Sigmoid colon (tissue), 7 donors: ENCODE results near the gene MRPL51. TPM values are rescaled to one million over a fixed set of nuclear protein-coding genes. Genes with fewer than 3 reads are reported as not detected.

Experiments
- DNase-seq: peaks from one replicate; pipeline ENCODE4 v3.0.0-alpha.2; 2019
- H3K27ac ChIP-seq, 4 donors: fragments of 200-600 bp; sonication (generic); one replicate each; pipeline ENCODE4 v1.5.1; 2016 to 2019; ENCODE audit warnings: mild to moderate bottlenecking in 1 of 4
- H3K27me3 ChIP-seq, 3 donors: fragments of 200-600 bp; sonication (generic); one replicate each; pipeline ENCODE4 v1.5.1; 2019; ENCODE audit warnings: mild to moderate bottlenecking in 1 of 3
- H3K36me3 ChIP-seq, 4 donors: fragments of 200-600 bp; sonication (generic); one replicate each; pipeline ENCODE4 v1.5.1; 2016 to 2019
- H3K4me1 ChIP-seq, 4 donors: fragments of 200-600 bp; sonication (generic); one replicate each; pipeline ENCODE4 v1.5.1; 2017 to 2019
- H3K4me3 ChIP-seq, 4 donors: fragments of 200-600 bp; sonication (generic); one replicate each; pipeline ENCODE4 v1.5.1; 2017 to 2019; ENCODE audit warnings: mild to moderate bottlenecking in 2 of 4, moderate library complexity in 1 of 4
- H3K9me3 ChIP-seq, 4 donors: fragments of 200-600 bp in 3 of 4; sonication (generic) in 3 of 4; one replicate each; pipeline versions ENCODE4 v1.5.1 to v1.6.1; 2013 to 2019
- EP300 ChIP-seq, 4 donors: sonication (generic); formaldehyde crosslinking; IDR thresholded peaks; one replicate each; pipeline ENCODE4 v1.6.1; 2017; ENCODE audit warnings: antibody characterized with exemption in 4 of 4
- POLR2A ChIP-seq, 2 donors: fragments of 450-650 bp; IDR thresholded peaks; one replicate each; pipeline ENCODE4 v1.6.1; 2016; ENCODE audit warnings: antibody characterized with exemption in 2 of 2, mild to moderate bottlenecking in 2 of 2, moderate library complexity in 2 of 2
- POLR2AphosphoS5 ChIP-seq, 4 donors: sonication (generic); formaldehyde crosslinking; IDR thresholded peaks; one replicate each; pipeline ENCODE4 v1.6.1; 2017; ENCODE audit warnings: antibody characterized with exemption in 4 of 4
- WGBS, 2 donors: extraction: QIAGEN DNeasy Blood & Tissue Kit; methylation state at CpG; one replicate each; pipeline ENCODE4 v1.1.7; 2013; 5-methylcytosine and 5-hydroxymethylcytosine counted together
- intact Hi-C: fragments of 100-400 bp; cut with DNase I; formaldehyde crosslinking; loops from one replicate; pipeline ENCODE4 v1.15.1; 2023
- polyA plus RNA-seq, 3 donors: library from polyadenylated mRNA; stranded (reverse); fragments of 200-250 nt; gene quantifications; one replicate each; pipeline ENCODE4 v1.2.3, GENCODE V29; 2013
- total RNA-seq, 4 donors: library from RNA; depleted of rRNA; stranded (reverse); fragments of >200 nt; gene quantifications; one replicate each; pipeline ENCODE4 v1.1.0, GENCODE V29; 2016
- TF ChIP-seq, protein P1 (sequence below), 4 experiments: fragments of 450-650 bp in 3 of 4; fragments of 200-600 bp in 1 of 4; IDR thresholded peaks; one replicate each; pipeline ENCODE4 v1.5.1; 2016 to 2019; ENCODE audit warnings: antibody characterized with exemption in 4 of 4, mild to moderate bottlenecking in 3 of 4, moderate library complexity in 2 of 4
- donor health status: healthy with polysubstance abuse.
- donor health status: Bipolar disorder and iron deficiency.
- donor health status: healthy.

MRPL51 gene
- total and polyA plus RNA-seq, 7 donors = 52.9 to 142 (median 113) TPM

DNA sequence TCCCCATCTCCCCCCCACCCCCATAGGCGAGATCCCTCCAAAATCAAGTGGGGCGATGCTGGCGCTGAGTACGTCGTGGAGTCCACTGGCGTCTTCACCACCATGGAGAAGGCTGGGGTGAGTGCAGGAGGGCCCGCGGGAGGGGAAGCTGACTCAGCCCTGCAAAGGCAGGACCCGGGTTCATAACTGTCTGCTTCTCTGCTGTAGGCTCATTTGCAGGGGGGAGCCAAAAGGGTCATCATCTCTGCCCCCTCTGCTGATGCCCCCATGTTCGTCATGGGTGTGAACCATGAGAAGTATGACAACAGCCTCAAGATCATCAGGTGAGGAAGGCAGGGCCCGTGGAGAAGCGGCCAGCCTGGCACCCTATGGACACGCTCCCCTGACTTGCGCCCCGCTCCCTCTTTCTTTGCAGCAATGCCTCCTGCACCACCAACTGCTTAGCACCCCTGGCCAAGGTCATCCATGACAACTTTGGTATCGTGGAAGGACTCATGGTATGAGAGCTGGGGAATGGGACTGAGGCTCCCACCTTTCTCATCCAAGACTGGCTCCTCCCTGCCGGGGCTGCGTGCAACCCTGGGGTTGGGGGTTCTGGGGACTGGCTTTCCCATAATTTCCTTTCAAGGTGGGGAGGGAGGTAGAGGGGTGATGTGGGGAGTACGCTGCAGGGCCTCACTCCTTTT, 44.0 kb upstream of the MRPL51 start:
- intact Hi-C loops = loop anchor here (1.0 to 2.0 kb wide), 2 partner anchors 66 to 208 kb away; partner anchors contain the start of gene VAMP1

DNA sequence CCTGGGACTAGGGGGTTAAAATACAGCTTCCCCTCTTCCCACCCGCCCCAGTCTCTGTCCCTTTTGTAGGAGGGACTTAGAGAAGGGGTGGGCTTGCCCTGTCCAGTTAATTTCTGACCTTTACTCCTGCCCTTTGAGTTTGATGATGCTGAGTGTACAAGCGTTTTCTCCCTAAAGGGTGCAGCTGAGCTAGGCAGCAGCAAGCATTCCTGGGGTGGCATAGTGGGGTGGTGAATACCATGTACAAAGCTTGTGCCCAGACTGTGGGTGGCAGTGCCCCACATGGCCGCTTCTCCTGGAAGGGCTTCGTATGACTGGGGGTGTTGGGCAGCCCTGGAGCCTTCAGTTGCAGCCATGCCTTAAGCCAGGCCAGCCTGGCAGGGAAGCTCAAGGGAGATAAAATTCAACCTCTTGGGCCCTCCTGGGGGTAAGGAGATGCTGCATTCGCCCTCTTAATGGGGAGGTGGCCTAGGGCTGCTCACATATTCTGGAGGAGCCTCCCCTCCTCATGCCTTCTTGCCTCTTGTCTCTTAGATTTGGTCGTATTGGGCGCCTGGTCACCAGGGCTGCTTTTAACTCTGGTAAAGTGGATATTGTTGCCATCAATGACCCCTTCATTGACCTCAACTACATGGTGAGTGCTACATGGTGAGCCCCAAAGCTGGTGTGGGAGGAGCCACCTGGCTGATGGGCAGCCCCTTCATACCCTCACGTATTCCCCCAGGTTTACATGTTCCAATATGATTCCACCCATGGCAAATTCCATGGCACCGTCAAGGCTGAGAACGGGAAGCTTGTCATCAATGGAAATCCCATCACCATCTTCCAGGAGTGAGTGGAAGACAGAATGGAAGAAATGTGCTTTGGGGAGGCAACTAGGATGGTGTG, 43.1 kb upstream of the MRPL51 start:
- Histone ChIP-seq H3K4me3 (peak overlapping the region; percentile 76 to 91 (median 88)), H3K9me3 (no peaks in the 10 kb centered on the region), H3K36me3 (peaks cover 21 to 39% (median 28%) of the 10 kb centered on the region in 4 donors), H3K4me1 (peaks cover 0 to 77% (median 61%) of the 10 kb centered on the region in 4 donors), H3K27ac (peak overlapping the region; percentile 97 to 98 (median 98)), H3K27me3 (no peaks in the 10 kb centered on the region)
- WGBS, 2 donors = 46 to 56% methylated on average over 10 of the region's 10 CpGs
- intact Hi-C loops = loop anchor here (2.0 kb wide), 2 partner anchors 65 to 209 kb away; partner anchors contain the start of gene VAMP1
- no peak for TF ChIP-seq EP300 (IDR thresholded peaks at IDR 0.05)
- no peak for TF ChIP-seq POLR2A (IDR thresholded peaks at IDR 0.05)
- TF ChIP-seq, protein P1, sequence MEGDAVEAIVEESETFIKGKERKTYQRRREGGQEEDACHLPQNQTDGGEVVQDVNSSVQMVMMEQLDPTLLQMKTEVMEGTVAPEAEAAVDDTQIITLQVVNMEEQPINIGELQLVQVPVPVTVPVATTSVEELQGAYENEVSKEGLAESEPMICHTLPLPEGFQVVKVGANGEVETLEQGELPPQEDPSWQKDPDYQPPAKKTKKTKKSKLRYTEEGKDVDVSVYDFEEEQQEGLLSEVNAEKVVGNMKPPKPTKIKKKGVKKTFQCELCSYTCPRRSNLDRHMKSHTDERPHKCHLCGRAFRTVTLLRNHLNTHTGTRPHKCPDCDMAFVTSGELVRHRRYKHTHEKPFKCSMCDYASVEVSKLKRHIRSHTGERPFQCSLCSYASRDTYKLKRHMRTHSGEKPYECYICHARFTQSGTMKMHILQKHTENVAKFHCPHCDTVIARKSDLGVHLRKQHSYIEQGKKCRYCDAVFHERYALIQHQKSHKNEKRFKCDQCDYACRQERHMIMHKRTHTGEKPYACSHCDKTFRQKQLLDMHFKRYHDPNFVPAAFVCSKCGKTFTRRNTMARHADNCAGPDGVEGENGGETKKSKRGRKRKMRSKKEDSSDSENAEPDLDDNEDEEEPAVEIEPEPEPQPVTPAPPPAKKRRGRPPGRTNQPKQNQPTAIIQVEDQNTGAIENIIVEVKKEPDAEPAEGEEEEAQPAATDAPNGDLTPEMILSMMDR (IDR thresholded peaks at IDR 0.05) = no peak
- TF ChIP-seq POLR2AphosphoS5 (IDR thresholded peaks at IDR 0.05) = no peak
- DNase-seq = peak; percentile 63

More for the DNA sequence above, 44.0 kb upstream of the MRPL51 start:
- Histone ChIP-seq H3K27me3 (no peaks in the 10 kb centered on the region), H3K27ac (peak overlapping the region; percentile 97 to 98 (median 98)), H3K4me3 (no peak overlapping the region), H3K9me3 (no peaks in the 10 kb centered on the region), H3K36me3 (peaks cover 21 to 39% (median 28%) of the 10 kb centered on the region in 4 donors), H3K4me1 (peaks cover 0 to 79% (median 61%) of the 10 kb centered on the region in 4 donors)
- WGBS, 2 donors = 72% methylated on average over 19 of the region's 19 CpGs
- DNase-seq = peak; percentile 64
- TF ChIP-seq EP300 (IDR thresholded peaks at IDR 0.05) (no peak), POLR2AphosphoS5 (IDR thresholded peaks at IDR 0.05) (no peak), POLR2A (IDR thresholded peaks at IDR 0.05) (no peak)
- TF ChIP-seq, protein P1 (IDR thresholded peaks at IDR 0.05) = no peak

DNA sequence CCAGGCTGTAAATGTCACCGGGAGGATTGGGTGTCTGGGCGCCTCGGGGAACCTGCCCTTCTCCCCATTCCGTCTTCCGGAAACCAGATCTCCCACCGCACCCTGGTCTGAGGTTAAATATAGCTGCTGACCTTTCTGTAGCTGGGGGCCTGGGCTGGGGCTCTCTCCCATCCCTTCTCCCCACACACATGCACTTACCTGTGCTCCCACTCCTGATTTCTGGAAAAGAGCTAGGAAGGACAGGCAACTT, 42.6 kb upstream of the MRPL51 start:
- 2 to 3% methylated on average over 6 of the region's 6 CpGs for WGBS, 2 donors
- no peaks in the 10 kb centered on the region for H3K9me3 ChIP-seq
- no peaks in the 10 kb centered on the region for H3K27me3 ChIP-seq
- H3K36me3 ChIP-seq = peaks cover 21 to 45% (median 31%) of the 10 kb centered on the region in 4 donors
- peak overlapping the region; percentile 97 to 98 (median 98) for H3K27ac ChIP-seq
- peak overlapping the region; percentile 76 to 91 (median 88) for H3K4me3 ChIP-seq
- DNase-seq = no peak
- intact Hi-C loops = loop anchor here (2.0 kb wide), 1 partner anchor 209 kb away; no protein-coding TSS in a partner anchor
- no peak for TF ChIP-seq POLR2A (IDR thresholded peaks at IDR 0.05)
- no peak for TF ChIP-seq EP300 (IDR thresholded peaks at IDR 0.05)
- TF ChIP-seq, protein P1 (IDR thresholded peaks at IDR 0.05) = no peak
- no peak for TF ChIP-seq POLR2AphosphoS5 (IDR thresholded peaks at IDR 0.05)
- H3K4me1 ChIP-seq = peaks cover 0 to 72% (median 55%) of the 10 kb centered on the region in 4 donors

DNA sequence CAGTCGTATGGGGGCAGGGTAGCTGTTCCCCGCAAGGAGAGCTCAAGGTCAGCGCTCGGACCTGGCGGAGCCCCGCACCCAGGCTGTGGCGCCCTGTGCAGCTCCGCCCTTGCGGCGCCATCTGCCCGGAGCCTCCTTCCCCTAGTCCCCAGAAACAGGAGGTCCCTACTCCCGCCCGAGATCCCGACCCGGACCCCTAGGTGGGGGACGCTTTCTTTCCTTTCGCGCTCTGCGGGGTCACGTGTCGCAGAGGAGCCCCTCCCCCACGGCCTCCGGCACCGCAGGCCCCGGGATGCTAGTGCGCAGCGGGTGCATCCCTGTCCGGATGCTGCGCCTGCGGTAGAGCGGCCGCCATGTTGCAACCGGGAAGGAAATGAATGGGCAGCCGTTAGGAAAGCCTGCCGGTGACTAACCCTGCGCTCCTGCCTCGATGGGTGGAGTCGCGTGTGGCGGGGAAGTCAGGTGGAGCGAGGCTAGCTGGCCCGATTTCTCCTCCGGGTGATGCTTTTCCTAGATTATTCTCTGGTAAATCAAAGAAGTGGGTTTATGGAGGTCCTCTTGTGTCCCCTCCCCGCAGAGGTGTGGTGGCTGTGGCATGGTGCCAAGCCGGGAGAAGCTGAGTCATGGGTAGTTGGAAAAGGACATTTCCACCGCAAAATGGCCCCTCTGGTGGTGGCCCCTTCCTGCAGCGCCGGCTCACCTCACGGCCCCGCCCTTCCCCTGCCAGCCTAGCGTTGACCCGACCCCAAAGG, 42.1 kb upstream of the MRPL51 start:
- Histone ChIP-seq H3K27me3 (no peaks in the 10 kb centered on the region), H3K9me3 (no peaks in the 10 kb centered on the region), H3K27ac (peak overlapping the region; percentile 97 to 98 (median 98)), H3K36me3 (peaks cover 21 to 50% (median 36%) of the 10 kb centered on the region in 4 donors), H3K4me1 (peaks cover 0 to 67% (median 50%) of the 10 kb centered on the region in 4 donors), H3K4me3 (peak overlapping the region; percentile 76 to 91 (median 88))
- intact Hi-C loops = loop anchor here (1.0 to 2.0 kb wide), 3 partner anchors 20 to 208 kb away; partner anchors contain the start of gene MRPL51
- peak; percentile 92 for DNase-seq
- 0% methylated on average over 52 of the region's 52 CpGs for WGBS, 2 donors
- TF ChIP-seq, protein P1 (IDR thresholded peaks at IDR 0.05) = peak in 1 of 4 experiments; percentile 10
- peak; percentile 58 to 85 (median 80) for TF ChIP-seq POLR2AphosphoS5 (IDR thresholded peaks at IDR 0.05)
- TF ChIP-seq POLR2A (IDR thresholded peaks at IDR 0.05) = no peak
- TF ChIP-seq EP300 (IDR thresholded peaks at IDR 0.05) = no peak
